Endothelial cell (in vitro differentiated cells): Measurements from ENCODE around the gene ADCY9. TPM values are rescaled to one million over a fixed set of nuclear protein-coding genes. Genes with fewer than 3 reads are reported as not detected.
A peak's percentile ranks its signal among the peaks of the same experiment; 100 is the strongest.

Source experiments
- DNase-seq: peaks from one replicate; pipeline ENCODE4 v3.0.0; 2021; ENCODE audit warnings: low spot score
- H3K27ac Mint-ChIP-seq: one replicate; pipeline ENCODE4 v1.8.0; 2021; ENCODE audit warnings: mixed read lengths, inconsistent platforms; ENCODE audit not compliant: unreplicated experiment
- H3K27me3 Mint-ChIP-seq: one replicate; pipeline ENCODE4 v1.8.0; 2021; ENCODE audit warnings: mild to moderate bottlenecking, moderate library complexity, mixed read lengths, inconsistent platforms; ENCODE audit not compliant: unreplicated experiment
- H3K36me3 Mint-ChIP-seq: one replicate; pipeline ENCODE4 v1.8.0; 2021; ENCODE audit warnings: mild to moderate bottlenecking, low read depth, mixed read lengths, inconsistent platforms; ENCODE audit not compliant: unreplicated experiment
- H3K4me1 Mint-ChIP-seq: one replicate; pipeline ENCODE4 v1.8.0; 2021; ENCODE audit warnings: mild to moderate bottlenecking, mixed read lengths, inconsistent platforms; ENCODE audit not compliant: unreplicated experiment
- H3K4me3 Mint-ChIP-seq: one replicate; pipeline ENCODE4 v1.8.0; 2021; ENCODE audit warnings: mild to moderate bottlenecking, mixed read lengths, inconsistent platforms; ENCODE audit not compliant: unreplicated experiment
- H3K9me3 Mint-ChIP-seq: one replicate; pipeline ENCODE4 v1.8.0; 2021; ENCODE audit warnings: mixed read lengths, inconsistent platforms; ENCODE audit not compliant: unreplicated experiment
- CTCF ChIP-seq: fragments of 200-600 bp; sonication (generic); IDR thresholded peaks from one replicate; pipeline ENCODE4 v1.5.0; 2021; ENCODE audit warnings: antibody characterized with exemption; ENCODE audit not compliant: unreplicated experiment
- total RNA-seq: library from RNA; stranded (reverse); fragmentation: NEBNext Ultra II Directional; extraction: Animal tissue kit (Norgen Biotek cat#: 25700); gene quantifications from one replicate; pipeline ENCODE4 v1.2.1, GENCODE V29; 2021; ENCODE audit not compliant: unreplicated experiment

The ADCY9 gene
- total RNA-seq, 1 donor from 2014 or later: 3.3 TPM

GRCh38 chr16:3938843-3939624 is 177.2 kb downstream of the ADCY9 start:
- Mint-ChIP-seq H3K9me3 (no peaks in the 10 kb centered on the region), H3K36me3 (no peaks in the 10 kb centered on the region), H3K4me1 (no peaks in the 10 kb centered on the region), H3K27ac (no peak overlapping the region), H3K4me3 (no peak overlapping the region), H3K27me3 (peaks cover 6% of the 10 kb centered on the region)
- TF ChIP-seq CTCF: peak; percentile 90
- peak; percentile 76 for DNase-seq

GRCh38 chr16:3938471-3938842 is 177.8 kb downstream of the ADCY9 start:
- Mint-ChIP-seq H3K27ac (no peak overlapping the region), H3K4me1 (no peaks in the 10 kb centered on the region), H3K27me3 (peaks cover 6% of the 10 kb centered on the region)

GRCh38 chr16:3937066-3937875 is 179.0 kb downstream of the ADCY9 start:
- H3K36me3 Mint-ChIP-seq: no peaks in the 10 kb centered on the region
- H3K4me1 Mint-ChIP-seq: no peaks in the 10 kb centered on the region
- no peak for DNase-seq
- H3K4me3 Mint-ChIP-seq: no peak overlapping the region
- H3K27ac Mint-ChIP-seq: no peak overlapping the region
- no peaks in the 10 kb centered on the region for H3K9me3 Mint-ChIP-seq
- H3K27me3 Mint-ChIP-seq: peaks cover 6% of the 10 kb centered on the region
- TF ChIP-seq CTCF: no peak

More at GRCh38 chr16:3938471-3938842, 177.8 kb downstream of the ADCY9 start:
- TF ChIP-seq CTCF: no peak
- no peaks in the 10 kb centered on the region for H3K36me3 Mint-ChIP-seq
- no peak for DNase-seq
- no peaks in the 10 kb centered on the region for H3K9me3 Mint-ChIP-seq
- no peak overlapping the region for H3K4me3 Mint-ChIP-seq

GRCh38 chr16:3935921-3936320 is 180.3 kb downstream of the ADCY9 start:
- H3K4me3 Mint-ChIP-seq: no peak overlapping the region
- no peaks in the 10 kb centered on the region for H3K4me1 Mint-ChIP-seq
- no peak overlapping the region for H3K27ac Mint-ChIP-seq
- no peak for TF ChIP-seq CTCF
- peaks cover 6% of the 10 kb centered on the region for H3K27me3 Mint-ChIP-seq
- no peak for DNase-seq
- no peaks in the 10 kb centered on the region for H3K9me3 Mint-ChIP-seq
- H3K36me3 Mint-ChIP-seq: no peaks in the 10 kb centered on the region
